Middle frontal gyrus (tissue), 1 donor: ENCODE measurements around the gene MYOZ3.
A peak's percentile ranks its signal among the peaks of the same experiment; 100 is the strongest.

ENCODE experiments used
- DNase-seq: peaks from one replicate; pipeline ENCODE4 v3.0.0-alpha.2; 2015; ENCODE audit warnings: low spot score; ENCODE audit errors: extremely low spot score

Gene MYOZ3

DNA sequence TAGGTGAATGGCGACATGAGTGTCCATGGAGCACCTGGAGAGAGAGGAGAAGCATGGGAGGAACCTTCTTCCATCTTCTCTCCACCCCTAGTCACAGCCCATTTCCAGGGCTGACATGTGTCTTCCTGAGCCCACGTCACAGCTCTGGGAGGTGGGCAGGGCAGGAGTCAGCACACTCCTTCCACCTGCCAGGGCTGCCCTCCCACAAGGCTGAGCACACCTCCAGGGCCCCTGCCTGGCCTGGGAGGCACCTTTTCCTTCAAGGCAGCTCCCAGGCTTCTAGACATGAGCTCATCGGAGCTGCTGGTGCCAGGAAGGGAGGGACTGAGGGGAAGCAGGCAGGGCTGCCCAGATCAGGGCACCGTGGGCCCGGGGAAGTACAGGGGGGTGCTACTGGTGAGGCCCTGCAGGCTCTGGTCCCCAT lies 34.2 kb upstream of the MYOZ3 start:
- no peak for DNase-seq

DNA sequence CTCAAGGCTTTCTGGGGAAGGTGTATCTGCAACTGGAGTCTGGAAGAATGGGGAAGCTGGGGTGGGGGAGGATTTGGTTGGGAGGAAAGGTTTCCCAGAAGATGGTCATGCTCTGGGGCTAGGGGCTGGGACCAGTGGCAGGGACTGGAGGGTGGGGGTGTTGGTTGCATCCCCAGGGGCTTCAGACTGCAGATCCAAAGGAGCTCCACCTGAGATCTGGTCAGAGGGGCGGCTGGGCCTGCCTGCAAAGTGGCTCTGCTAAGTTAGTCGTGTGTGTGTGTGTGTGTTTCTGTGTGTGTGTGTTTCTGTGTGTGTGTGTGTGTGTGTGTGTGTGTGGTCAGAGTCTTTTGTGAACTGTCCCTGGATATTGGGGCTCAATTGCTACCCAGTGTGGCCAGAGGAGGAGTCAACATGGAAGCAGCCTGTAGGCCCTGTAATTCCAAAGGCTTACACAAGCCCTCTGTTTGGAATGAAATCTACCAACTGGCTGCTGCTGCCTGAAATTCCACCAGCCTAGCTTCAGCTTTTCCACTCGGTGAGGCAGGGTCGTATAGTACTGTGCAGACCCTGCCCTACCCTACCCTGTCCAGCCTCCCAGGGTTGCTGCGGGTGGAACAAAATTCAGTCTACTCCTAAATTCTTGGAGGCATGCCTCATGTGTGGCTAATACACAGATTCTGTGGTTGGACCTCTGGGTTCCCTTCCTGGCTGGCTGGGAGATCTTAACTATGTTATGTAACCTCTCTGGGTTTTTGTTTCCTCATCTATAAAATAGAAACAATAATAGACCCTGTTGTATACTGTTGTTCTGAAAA lies 33.1 kb upstream of the MYOZ3 start:
- no peak for DNase-seq

DNA sequence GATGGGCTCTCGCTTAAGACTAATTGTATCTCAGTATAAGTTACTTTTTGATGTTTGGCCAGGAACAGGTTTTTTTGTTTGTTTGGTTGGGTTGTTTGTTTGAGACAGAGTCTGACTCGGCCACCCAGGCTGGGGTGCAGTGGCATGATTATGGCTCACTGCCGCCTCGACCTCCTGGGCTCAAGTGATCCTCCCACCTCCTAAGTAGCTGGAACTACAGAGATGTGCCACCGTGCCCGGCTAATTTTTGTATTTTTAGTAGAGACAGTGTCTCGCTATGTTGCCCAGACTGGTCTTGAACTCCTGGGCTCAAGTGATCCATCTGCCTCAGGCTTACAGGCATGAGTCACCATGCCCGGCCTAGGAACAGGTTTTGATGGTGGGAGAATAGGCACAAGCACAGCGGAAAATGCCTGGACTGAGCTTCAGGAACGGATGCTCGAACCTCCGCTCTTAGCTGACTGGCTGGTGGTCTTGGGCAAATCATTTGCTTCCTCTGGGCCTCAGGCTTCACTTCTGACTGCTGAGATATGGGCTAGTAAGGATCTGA lies 32.0 kb upstream of the MYOZ3 start:
- no peak for DNase-seq

DNA sequence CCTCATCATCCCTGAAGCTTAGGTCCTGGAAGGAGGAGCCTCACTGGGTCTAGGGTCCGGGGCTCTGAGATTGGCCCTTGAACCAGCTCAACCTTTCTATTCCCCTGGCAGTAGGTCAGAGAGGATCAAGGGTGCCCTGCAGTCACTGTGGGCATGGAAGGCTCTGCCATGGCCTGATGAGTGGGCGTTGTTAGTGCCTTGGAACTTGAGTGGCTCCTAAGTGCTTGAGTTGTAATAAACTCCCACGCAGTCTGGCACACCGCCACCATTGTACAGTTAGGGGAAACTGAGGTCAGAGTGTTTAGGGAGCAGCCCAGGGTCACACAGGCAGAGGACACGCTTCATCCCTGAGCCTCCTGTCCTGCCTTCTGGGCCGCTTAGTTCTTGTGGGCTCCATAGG lies 31.0 kb upstream of the MYOZ3 start:
- DNase-seq = no peak

DNA sequence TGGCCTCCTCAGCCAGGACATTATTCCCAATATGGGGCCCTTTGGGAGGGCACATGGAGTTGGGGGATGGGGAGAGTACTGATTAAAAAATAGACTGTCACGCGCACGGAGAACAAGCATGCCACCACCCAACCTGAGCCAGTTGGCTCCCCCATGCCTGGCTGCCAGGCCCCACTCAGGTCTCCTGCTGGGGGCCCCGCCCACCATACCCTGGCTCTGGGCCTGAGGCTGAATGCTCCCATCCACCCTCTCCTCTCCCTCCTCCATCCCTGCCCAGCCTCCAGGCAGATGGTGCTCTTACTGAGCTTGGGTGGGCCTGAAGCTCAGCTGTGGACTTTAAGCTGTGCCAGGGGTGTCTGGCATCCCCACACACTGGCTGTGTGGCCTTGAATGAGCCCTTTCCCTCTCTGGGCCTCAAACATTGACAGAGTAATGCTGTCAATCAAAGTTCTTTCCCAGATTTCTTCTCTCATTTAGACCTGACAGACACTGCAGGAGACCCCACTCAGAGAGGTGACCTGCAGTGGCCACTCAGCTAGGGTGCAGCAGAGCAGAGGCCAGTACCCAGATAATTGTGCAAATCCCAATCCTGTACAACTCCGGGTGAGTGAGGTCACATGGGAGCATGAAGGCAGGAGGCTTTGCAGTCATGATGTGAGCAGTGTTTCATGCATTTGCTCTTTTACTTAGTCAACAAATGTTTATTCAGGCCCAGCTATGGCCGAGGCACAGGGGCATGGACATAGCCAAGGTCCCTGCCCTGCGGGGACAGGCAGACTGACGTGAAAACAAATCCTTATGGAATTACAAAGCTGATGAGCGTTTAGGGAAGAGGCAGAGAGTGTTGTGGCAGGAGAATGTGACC lies 30.4 kb upstream of the MYOZ3 start:
- DNase-seq = no peak

DNA sequence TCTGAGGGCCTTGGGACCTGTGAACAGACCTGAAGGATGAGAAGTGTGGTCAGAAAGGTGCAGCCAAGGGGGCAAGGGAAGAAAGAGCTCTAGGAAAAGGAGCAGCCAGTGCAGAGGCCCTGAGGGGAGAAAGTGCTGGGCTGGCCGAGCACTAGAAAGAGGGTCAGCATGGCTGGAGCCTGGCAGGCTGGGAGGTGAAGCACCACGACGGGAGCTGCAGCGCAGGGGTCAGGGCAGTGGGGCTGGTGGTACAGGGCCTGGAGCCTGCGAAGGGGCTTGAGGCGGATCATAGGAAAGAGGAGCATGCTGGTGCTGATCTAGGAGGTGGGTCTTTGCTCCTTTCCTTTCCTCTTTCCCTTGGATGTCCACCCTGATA lies 29.7 kb upstream of the MYOZ3 start:
- DNase-seq = no peak

DNA sequence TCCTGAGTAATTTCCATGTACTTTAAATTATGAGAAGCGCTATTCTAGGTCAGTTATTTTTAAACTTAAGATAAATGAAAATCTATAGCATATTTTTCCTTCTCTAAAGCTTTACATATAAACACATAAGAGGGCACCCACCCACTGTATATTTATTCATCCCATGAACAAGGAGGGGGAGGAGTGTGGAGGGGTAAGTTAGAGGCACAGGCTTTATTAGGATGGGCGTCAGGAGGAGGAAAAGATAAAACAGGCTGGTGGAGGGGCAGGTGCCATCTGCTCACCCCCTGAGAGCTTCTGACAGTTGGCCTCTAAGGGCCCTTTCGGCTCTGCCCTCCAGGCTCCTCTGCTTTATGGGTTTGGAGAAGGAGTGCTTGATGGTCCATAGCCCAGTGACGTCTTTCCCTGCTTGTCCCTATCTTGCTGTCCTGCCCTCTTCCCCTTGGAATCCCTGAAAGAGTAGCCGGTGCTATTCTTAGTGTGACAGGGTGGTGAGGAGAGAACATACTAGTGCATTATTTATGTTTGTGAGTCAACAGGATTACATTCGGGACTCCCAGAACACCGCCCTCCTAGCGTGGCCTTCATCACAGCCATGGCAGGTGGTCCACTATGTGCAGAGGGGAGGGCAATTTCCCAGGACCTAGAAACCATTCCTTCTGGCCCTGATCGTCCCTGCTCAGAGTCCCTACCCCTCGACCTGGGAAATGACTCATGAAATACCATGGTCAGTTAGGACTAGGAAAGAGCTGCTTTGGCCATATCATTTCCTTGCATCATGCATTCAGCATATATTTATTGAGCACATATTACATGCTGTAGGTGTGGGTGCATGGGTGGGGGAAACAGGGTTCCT lies 28.5 kb upstream of the MYOZ3 start:
- DNase-seq = no peak

DNA sequence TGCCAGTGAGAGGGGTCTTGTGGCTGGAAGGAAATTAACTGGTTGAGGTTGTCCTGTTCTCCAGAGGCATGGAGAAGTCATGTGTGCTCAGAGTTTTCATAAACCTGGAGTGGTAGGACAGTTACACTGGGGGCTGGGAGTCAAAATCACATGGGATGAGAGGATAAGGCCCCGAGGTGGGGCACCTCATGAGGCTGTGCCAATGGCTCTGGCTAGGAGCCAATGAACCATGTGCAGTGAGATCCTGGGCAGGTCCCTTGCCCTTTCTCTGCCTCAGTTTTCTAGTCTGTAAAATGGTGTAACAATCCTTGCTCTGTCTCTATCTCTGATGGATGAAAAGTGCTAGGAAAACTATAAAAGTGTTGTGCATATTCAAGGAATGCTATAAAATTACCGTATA lies 27.6 kb upstream of the MYOZ3 start:
- no peak for DNase-seq

DNA sequence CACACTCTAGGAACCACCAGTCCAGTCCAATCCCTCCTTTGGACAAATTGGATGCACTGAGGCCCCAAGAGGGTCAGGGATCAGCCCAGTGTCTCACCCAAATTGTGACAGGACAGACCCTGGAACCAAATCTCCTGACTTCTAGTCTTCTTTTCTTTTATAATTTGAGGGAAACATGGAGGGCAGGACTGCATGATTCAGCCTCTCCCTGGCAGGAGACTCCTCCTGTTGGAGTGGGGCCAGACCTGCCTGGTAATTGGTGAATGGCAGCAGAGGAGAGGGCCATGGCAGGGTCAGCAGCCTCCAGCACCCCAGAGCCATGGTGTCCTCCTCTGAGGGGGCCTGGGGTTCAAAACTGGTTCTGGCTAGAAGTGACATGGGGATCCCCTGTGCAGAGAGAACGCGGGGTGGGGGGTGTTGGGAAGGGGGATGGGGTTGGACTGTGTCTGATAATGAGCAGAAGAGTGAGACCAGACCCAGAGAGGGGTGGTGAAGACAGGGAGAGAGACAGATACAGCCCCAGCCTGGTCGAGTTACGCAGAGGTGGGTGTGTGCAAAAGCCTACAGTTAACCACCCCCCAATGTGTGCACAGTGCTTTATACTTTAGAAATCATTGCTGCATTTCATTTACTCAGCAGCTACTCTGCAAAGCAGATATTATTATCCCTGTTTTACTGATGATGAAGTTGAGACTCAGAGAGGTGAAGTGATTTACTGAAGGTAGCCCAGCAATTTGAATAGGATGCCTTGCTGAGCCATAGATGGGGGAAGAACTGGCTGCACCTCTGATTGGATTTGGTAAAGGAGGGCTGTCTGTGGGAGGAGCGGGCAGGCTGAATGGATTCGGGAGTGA lies 24.4 kb upstream of the MYOZ3 start:
- no peak for DNase-seq

DNA sequence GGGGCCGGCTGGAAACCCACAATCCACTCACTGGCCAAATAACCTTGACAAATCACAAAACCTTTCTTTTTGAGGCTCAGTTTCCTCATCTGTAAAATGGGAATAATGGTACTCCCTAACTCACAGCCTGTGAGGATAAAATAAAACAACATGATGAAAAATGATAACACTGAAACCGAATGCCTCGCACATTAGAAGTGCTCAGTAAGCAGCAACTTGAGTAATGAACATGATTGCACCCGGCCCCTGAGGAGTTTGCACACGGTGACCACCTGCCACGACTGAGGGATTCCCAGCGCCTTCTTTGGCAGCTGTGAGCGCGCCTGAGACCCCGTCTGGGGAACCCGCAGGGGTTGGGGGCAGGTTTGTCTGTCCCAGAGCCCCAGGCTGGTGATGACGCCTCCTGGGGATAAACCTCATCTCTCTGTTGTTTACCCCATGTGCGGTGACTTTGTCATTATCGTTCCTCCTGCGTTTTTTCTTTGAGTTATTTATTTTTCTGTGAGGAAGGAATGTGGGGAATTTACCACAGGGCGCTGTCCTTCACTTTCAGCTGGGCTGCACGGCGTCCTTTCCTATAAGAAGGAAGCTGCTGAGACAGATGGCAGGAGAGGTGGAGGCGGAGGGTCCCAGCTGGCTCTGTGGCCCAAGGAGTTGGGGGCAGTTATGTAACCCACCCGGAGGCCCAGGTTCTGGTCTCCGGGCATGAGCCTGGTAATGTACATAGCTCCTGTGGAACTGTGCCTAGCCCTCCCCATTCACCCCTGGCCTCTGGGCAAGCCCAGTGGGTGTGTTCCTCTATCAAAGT lies 23.6 kb upstream of the MYOZ3 start:
- no peak for DNase-seq

DNA sequence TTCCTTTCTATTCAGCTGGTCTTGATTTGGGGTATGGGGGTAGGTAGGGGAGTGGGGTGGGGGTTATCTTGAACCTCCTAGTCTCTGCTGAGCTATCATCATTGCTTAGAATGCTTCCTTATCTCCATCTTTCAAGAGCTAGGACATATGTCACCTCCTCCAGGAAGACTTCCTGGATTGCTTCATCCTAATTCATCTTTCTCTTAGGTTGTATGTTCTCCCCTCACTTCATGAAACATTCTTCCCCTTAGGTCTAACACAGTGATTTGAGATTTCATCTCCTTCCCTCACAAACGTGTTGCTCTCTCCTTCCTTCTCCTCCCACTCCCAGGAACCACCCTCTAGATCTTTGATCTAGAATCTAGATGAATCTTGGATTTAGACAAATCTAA lies 23.0 kb upstream of the MYOZ3 start:
- no peak for DNase-seq

DNA sequence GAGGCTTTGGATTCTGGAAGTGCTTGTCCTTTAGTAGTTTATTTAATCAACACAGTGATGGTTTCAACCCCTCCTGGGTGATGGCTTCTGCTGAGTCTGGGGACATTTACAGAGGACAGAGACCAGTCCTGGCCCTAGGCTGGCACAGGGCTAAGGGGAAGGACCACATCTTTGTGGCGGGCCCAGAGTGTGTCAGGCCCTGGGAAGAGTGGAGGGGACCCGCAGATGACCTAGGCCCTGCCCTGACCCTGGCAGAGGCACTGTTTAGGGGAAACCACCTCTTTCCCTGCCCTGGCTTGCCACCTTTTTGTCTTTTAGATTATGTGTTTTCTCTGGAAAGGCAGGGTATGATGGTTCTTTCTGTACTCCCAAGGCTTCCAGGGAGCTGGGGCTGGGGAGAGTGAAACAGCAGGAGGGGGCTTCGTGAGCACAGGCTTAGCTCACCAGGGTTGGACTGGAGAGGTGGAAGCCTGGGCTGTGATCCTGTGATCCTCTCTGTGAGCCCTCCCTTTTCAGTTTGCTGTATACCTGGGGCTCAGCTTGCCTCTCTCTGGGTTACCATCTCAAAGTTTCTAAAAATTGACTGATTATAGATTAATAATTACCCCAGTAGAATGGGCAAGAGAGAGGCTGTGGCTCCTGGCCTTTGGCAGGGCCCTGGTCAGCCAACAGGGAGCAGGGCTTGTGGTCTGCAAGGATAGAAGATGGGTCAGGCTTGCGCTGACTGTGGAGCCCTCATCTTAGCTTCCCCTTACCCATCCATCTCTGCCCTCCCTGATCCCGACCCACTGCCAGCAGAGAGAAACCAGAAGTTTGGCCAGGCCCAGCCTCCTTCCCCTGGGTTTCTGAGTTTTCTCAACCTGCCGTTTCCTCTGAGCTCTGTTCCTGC lies 22.3 kb upstream of the MYOZ3 start:
- DNase-seq = no peak

DNA sequence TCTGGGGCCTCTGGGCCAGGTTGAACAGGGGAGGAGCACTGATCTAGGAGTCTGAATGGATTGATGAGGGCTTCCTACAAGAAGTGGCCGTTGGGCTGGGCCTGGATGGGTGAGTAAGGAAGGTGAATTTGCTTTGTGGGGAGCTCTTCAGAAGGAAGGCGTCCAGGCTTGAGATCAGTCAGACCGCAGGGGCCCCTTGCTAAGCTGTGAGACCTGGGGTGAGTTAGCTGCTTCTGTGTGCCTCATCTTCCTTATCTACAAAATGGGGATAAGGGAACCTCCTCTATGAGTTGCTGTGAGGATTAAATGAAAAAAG lies 21.7 kb upstream of the MYOZ3 start:
- DNase-seq = no peak

DNA sequence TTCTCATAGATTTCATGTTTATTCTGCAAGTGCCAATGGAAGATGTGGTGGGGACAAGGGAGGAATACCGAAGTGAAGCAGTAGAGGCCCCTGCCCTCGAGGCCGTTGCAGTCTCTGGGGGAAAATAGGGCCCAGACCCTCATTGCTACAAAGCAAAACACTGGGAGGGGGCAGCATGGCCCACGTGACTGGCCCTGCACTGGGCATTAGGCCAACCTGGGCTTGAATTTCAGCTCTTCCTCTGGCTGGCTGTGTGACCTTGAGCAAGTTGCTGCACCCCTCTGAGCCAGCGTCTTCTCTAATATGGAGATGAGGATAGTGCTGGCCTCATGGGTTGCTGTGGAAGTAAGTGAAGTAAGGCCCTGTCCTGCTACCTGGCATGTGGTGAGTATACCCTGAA lies 21.3 kb upstream of the MYOZ3 start:
- DNase-seq = no peak

DNA sequence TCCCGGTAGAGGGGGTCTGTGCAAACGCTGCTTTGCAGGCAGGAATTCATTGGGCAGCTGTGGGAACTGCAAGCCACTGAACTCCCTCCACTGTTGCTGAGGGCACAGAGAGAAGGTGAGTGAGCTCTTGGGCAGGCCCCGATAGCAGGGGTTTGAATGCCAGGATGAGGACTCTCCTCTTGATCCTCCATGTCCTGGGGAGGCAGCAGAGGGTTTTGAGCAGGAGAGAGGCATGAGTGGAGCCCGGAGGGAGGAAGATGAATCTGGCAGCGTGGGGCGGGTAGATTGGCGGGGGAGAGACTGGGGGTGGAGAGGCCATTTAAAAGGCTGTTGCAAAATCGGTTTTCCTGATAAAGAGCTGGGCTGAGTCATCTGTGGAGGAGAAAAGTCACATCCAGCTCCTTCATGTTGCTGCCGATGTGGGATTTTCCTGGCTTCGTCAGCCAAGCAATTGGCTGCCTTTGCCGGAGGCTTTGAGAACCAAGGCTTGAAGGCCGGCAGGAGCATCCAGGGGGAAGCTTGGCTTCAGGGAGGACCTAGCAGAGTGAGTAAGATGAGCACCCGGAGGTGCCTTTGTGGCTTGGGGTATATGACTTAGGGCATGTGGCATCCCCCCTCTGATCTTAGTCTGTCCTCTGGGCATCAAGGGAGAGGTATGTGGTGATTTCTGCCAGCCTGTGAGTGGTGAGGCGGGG lies 20.6 kb upstream of the MYOZ3 start, which contains the start of gene SYNPO:
TSS of gene SYNPO (plus strand) at position 350 of the 695 bp plus-strand sequence. CDS start 7,616 bp downstream, outside the sequence.
- peak; percentile 34 for DNase-seq

DNA sequence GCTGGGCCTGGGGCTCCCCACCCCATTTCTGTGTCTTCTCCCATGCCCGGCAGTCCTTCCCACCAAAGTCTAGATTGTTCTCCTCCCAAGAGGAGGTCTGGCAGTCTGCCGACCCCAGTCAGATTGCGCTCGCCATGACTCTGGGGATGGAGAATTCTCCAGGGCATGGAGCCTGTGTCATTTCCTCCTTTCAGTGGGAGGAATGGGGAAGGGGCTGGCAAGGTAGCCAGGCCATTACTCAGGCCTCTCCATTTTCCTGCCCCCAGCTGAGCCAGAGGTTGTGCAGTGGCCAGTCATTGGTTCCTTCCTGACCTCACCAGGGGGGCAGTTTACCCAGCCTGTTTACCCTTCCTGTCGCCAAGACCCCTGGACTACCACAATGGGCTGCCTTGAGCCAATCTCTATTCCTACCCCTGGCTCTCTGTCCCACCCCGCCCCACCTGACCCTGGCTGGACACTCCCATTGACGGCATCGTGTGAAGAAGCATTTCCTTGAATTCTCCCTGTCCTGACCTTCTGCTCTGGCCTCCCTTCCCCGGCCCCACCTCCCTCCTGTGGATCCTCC lies 20.0 kb upstream of the MYOZ3 start:
- no peak for DNase-seq

DNA sequence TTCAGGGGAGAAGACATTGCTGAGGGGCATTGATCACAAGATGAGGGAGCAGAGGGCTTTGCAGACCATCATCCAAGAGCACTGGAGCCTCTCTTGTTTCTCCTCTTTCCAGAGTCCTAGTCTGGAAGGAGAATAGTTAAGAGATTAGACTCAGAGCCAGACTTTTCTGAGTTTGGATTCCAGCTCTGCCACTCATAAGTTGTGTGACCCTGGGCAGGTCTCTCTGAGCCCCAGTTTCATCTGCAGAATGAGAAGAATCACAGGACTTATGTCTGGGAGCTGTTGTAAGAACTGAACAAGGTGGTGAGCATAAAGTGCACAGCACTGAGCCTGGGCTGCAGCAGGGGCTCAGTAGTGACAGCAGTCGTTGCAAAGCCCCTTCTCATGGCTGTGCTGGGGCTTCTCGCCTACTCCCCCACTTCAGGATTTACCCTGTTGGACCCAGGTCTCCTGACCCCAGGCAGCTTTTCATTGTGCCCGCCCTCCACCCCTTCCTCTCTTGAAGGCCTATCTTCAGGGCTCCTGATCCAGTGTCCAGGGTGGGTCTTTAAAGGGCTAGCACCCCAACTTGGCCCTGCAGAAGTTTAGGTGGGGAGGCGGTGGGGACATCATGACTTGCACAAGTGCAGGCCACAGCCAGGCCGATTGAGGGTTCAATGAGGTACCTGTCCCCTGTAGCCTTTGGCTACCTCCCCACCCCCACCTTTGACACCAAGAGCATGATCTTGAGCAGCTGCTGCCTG lies 19.1 kb upstream of the MYOZ3 start:
- no peak for DNase-seq
